PC-9 (cell line): ENCODE data around the gene ELP4.

ENCODE experiments used
- CTCF ChIP-seq: fragments of 200-600 bp; sonication (generic); conservative IDR thresholded peaks from 2 replicates; pipeline ENCODE4 v1.6.1; 2017; ENCODE audit warnings: mixed run types, antibody characterized with exemption, mild to moderate bottlenecking, moderate library complexity
- EZH2 ChIP-seq: fragments of 200-600 bp; sonication (generic); IDR thresholded peaks from 2 replicates; pipeline ENCODE4 v1.8.0; 2017; ENCODE audit warnings: antibody characterized with exemption, low read depth

GRCh38 chr11:31818874-31819331, 309.3 kb downstream of the ELP4 start:
- TF ChIP-seq CTCF, result no peak
- TF ChIP-seq EZH2, result no peak
